H9 (cell line): Measurements from ENCODE around the gene DNAJA4. TPM values are rescaled to one million over a fixed set of nuclear protein-coding genes. Genes with fewer than 3 reads are reported as not detected.

ENCODE experiments used
- DNase-seq: peaks from one replicate; pipeline ENCODE4 v3.0.0-alpha.2; 2017
- H2AFZ ChIP-seq: one replicate; pipeline ENCODE4 v1.6.1; 2013; ENCODE audit warnings: mild to moderate bottlenecking, low read length, control low read depth, moderate library complexity
- H2AK5ac ChIP-seq: 2 replicates; pipeline ENCODE4 v1.6.1; 2013; ENCODE audit warnings: low read length, control low read depth, mixed read lengths; ENCODE audit not compliant: insufficient read length
- H2BK120ac ChIP-seq: one replicate; pipeline ENCODE4 v1.6.1; 2013; ENCODE audit warnings: low read depth, mild to moderate bottlenecking, low read length, control low read depth, inconsistent platforms; ENCODE audit not compliant: poor library complexity, severe bottlenecking
- H2BK12ac ChIP-seq: 2 replicates; pipeline ENCODE4 v1.6.1; 2013; ENCODE audit warnings: low read length, control low read depth, mixed read lengths, low read depth; ENCODE audit not compliant: insufficient read length
- H2BK15ac ChIP-seq: 2 replicates; pipeline ENCODE4 v1.6.1; 2013; ENCODE audit warnings: low read depth, low read length, control low read depth
- H2BK20ac ChIP-seq: one replicate; pipeline ENCODE4 v1.6.1; 2013; ENCODE audit warnings: low read depth, mild to moderate bottlenecking, low read length, control low read depth, inconsistent platforms; ENCODE audit not compliant: poor library complexity, severe bottlenecking
- H2BK5ac ChIP-seq: 2 replicates; pipeline ENCODE4 v1.6.1; 2013; ENCODE audit warnings: low read length, control low read depth, mixed read lengths; ENCODE audit not compliant: insufficient read length
- H3K14ac ChIP-seq: 2 replicates; pipeline ENCODE4 v1.6.1; 2013; ENCODE audit warnings: low read length, control low read depth; ENCODE audit not compliant: insufficient read depth
- H3K18ac ChIP-seq: 2 replicates; pipeline ENCODE4 v1.6.1; 2013; ENCODE audit warnings: low read depth, mild to moderate bottlenecking, mixed read lengths, low read length, control low read depth; ENCODE audit not compliant: insufficient read length
- H3K23ac ChIP-seq: 2 replicates; pipeline ENCODE4 v1.6.1; 2013; ENCODE audit warnings: low read length, control low read depth, mixed read lengths, low read depth; ENCODE audit not compliant: insufficient read length
- H3K23me2 ChIP-seq: 2 replicates; pipeline ENCODE4 v1.6.1; 2013; ENCODE audit warnings: low read depth, mild to moderate bottlenecking, mixed read lengths, low read length, control low read depth; ENCODE audit not compliant: insufficient read length, poor library complexity, severe bottlenecking
- H3K27ac ChIP-seq: 2 replicates; pipeline ENCODE4 v1.5.1; 2013; ENCODE audit warnings: low read length, control low read depth, mixed read lengths, low read depth; ENCODE audit not compliant: insufficient read length
- H3K27me3 ChIP-seq: 2 replicates; pipeline ENCODE4 v1.6.1; 2013; ENCODE audit warnings: low read length, control low read depth, inconsistent platforms; ENCODE audit not compliant: insufficient read depth
- H3K4ac ChIP-seq: 2 replicates; pipeline ENCODE4 v1.6.1; 2013; ENCODE audit warnings: low read depth, mild to moderate bottlenecking, control low read depth, inconsistent platforms, low read length, moderate library complexity
- H3K4me1 ChIP-seq: 2 replicates; pipeline ENCODE4 v1.6.1; 2013; ENCODE audit warnings: low read length, control low read depth, inconsistent platforms; ENCODE audit not compliant: insufficient read depth
- H3K4me2 ChIP-seq: 2 replicates; pipeline ENCODE4 v1.6.1; 2013; ENCODE audit warnings: low read length, control low read depth, mixed read lengths; ENCODE audit not compliant: insufficient read length, insufficient read depth
- H3K56ac ChIP-seq: 2 replicates; pipeline ENCODE4 v1.6.1; 2013; ENCODE audit warnings: low read depth, mild to moderate bottlenecking, mixed read lengths, low read length, control low read depth; ENCODE audit not compliant: insufficient read length
- H3K79me1 ChIP-seq: 2 replicates; pipeline ENCODE4 v1.6.1; 2013; ENCODE audit warnings: low read depth, mild to moderate bottlenecking, moderate library complexity, low read length, control low read depth, inconsistent platforms; ENCODE audit not compliant: insufficient read depth, poor library complexity, severe bottlenecking
- H3K79me2 ChIP-seq: 2 replicates; pipeline ENCODE4 v1.6.1; 2013; ENCODE audit warnings: low read length, control low read depth, inconsistent platforms; ENCODE audit not compliant: insufficient read depth
- H3K9ac ChIP-seq: 2 replicates; pipeline ENCODE4 v1.6.1; 2013; ENCODE audit warnings: low read length, control low read depth, mixed read lengths; ENCODE audit not compliant: insufficient read length; ENCODE audit errors: extremely low read depth
- H3K9me3 ChIP-seq: one replicate; pipeline ENCODE4 v1.6.1; 2013; ENCODE audit warnings: low read depth, low read length, inconsistent platforms; ENCODE audit not compliant: control insufficient read depth
- H3T11ph ChIP-seq: one replicate; pipeline ENCODE4 v1.6.1; 2013; ENCODE audit warnings: mild to moderate bottlenecking, low read length, control low read depth, inconsistent platforms
- H4K20me1 ChIP-seq: one replicate; pipeline ENCODE4 v1.6.1; 2013; ENCODE audit not compliant: control insufficient read depth, insufficient read length, insufficient read depth
- H4K5ac ChIP-seq: 2 replicates; pipeline ENCODE4 v1.6.1; 2013; ENCODE audit warnings: low read depth, mild to moderate bottlenecking, mixed read lengths, low read length, control low read depth; ENCODE audit not compliant: insufficient read length
- H4K8ac ChIP-seq: replicated peaks from 2 replicates; pipeline ENCODE4 v1.6.1; 2013; ENCODE audit warnings: low read length, control low read depth, mixed read lengths, low read depth; ENCODE audit not compliant: insufficient read length
- H4K91ac ChIP-seq: 2 replicates; pipeline ENCODE4 v1.6.1; 2013; ENCODE audit warnings: low read depth, mild to moderate bottlenecking, moderate library complexity, mixed read lengths, low read length, control low read depth; ENCODE audit not compliant: insufficient read length
- H3K27ac Mint-ChIP-seq, 3 experiments: 2 replicates in 2 of 3; 3 replicates in 1 of 3; pipeline ENCODE4 v1.8.0; 2020 to 2021; ENCODE audit warnings: mixed read lengths in 3 of 3, mild to moderate bottlenecking in 1 of 3, moderate library complexity in 1 of 3
- H3K27me3 Mint-ChIP-seq: 2 replicates; pipeline ENCODE4 v1.8.0; 2021; ENCODE audit warnings: low read depth, mild to moderate bottlenecking, moderate library complexity, mixed read lengths
- H3K36me3 Mint-ChIP-seq, 3 experiments: 2 replicates in 2 of 3; 3 replicates in 1 of 3; pipeline ENCODE4 v1.8.0; 2020 to 2021; ENCODE audit warnings: low read depth in 3 of 3, mixed read lengths in 3 of 3; ENCODE audit not compliant: insufficient read depth in 1 of 3
- H3K4me1 Mint-ChIP-seq, 2 experiments: 2 replicates each; pipeline ENCODE4 v1.8.0; 2020; ENCODE audit warnings: mixed read lengths in 2 of 2
- H3K4me3 Mint-ChIP-seq, 2 experiments: 2 replicates in 1 of 2; 3 replicates in 1 of 2; pipeline ENCODE4 v1.8.0; 2020 to 2021; ENCODE audit warnings: mild to moderate bottlenecking in 2 of 2, mixed read lengths in 2 of 2, moderate library complexity in 1 of 2
- H3K9me3 Mint-ChIP-seq, 2 experiments: 2 replicates in 1 of 2; 3 replicates in 1 of 2; pipeline ENCODE4 v1.8.0; 2020; ENCODE audit warnings: mild to moderate bottlenecking in 2 of 2, mixed read lengths in 2 of 2, moderate library complexity in 1 of 2
- CTCF ChIP-seq: fragments of 200-600 bp; sonication (generic); conservative IDR thresholded peaks from 3 replicates; pipeline ENCODE4 v1.8.0; 2021; ENCODE audit warnings: antibody characterized with exemption, mild to moderate bottlenecking
- WGBS: extraction: QIAGEN DNeasy Blood & Tissue Kit; methylation state at CpG from one replicate; pipeline ENCODE4 v1.1.7; 2013; ENCODE audit warnings: missing lambda C conversion rate, low lambda C conversion rate, mixed read lengths; ENCODE audit not compliant: insufficient read length; ENCODE audit errors: extremely low coverage; 5-methylcytosine and 5-hydroxymethylcytosine counted together
- total RNA-seq: library from RNA; stranded (reverse); gene quantifications from 2 replicates; pipeline ENCODE4 v1.2.1, GENCODE V29; 2021

The DNAJA4 gene
- total RNA-seq, 1 experiment from 2014 or later: 0.13 TPM

- H3K23me2 ChIP-seq: no peaks in the 10 kb centered on the region
- DNase-seq: no peak
- Mint-ChIP-seq H3K27me3 (peaks cover 2% of the 10 kb centered on the region), H3K9me3 (no peaks in the 10 kb centered on the region), H3K36me3 (no peaks in the 10 kb centered on the region), H3K4me1 (0 out of 4 replicates have a peak, but pooled peaks cover 0 to 2% of the 10 kb centered on the region in 2 experiments), H3K4me3 (no peak overlapping the region), H3K27ac (no peak overlapping the region; a peak in 1 of 7 replicates)
- no peak overlapping the region for H2BK12ac ChIP-seq
- no peak overlapping the region for H3K14ac ChIP-seq
- H3K18ac ChIP-seq: no peak overlapping the region
- H4K5ac ChIP-seq: no peak overlapping the region
- no peak overlapping the region for H2AFZ ChIP-seq
- no peak overlapping the region for H3K23ac ChIP-seq
- no CpG with 5 or more reads among the region's 1 CpG for WGBS
- no peaks in the 10 kb centered on the region for H3K27me3 ChIP-seq
- H4K20me1 ChIP-seq: no peaks in the 10 kb centered on the region
- H2AK5ac ChIP-seq: no peak overlapping the region
- H3K9ac ChIP-seq: no peak overlapping the region
- H4K91ac ChIP-seq: no peak overlapping the region
- no peak for TF ChIP-seq CTCF
- H4K8ac ChIP-seq: no peak overlapping the region
- H3K9me3 ChIP-seq: no peaks in the 10 kb centered on the region
- no peak overlapping the region for H3K4ac ChIP-seq
- H2BK20ac ChIP-seq: no peak overlapping the region
- H3K79me1 ChIP-seq: no peaks in the 10 kb centered on the region
- H2BK15ac ChIP-seq: no peak overlapping the region
- H3K4me2 ChIP-seq: no peak overlapping the region
- H2BK120ac ChIP-seq: no peak overlapping the region
- H3K79me2 ChIP-seq: no peaks in the 10 kb centered on the region
- no peak overlapping the region for H3K56ac ChIP-seq
- no peak overlapping the region for H3K27ac ChIP-seq
- no peaks in the 10 kb centered on the region for H3K4me1 ChIP-seq
- H3T11ph ChIP-seq: no peak overlapping the region
- no peak overlapping the region for H2BK5ac ChIP-seq
These were observed 8.8 kb upstream of the DNAJA4 start for GRCh38 chr15:78255421-78256043.
